ENCODE data around the gene PLD5.
"Not testable (repeated sequence)": the region's sequence is repeated elsewhere in the genome, so short reads cannot be mapped to it uniquely, and the experiment has no call there.

The PLD5 gene

DNA sequence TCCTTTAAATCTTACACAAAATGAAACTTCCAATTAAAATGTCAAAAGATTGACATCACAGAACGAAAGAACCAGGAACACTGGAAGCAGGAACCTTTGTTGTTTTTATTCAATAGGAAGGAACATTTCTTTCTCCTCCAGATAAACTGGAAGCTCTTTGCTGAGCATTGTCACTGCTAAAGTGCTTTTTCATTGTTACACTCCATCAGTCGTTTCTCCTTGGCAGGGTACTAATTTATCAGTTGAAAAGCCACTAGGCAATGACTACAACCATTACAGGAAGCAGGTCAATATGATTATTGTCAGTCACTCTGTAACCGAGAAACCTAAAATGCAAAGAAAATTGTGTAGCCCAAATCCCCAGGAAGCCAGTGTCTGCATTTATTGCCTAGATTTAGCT, 362.4 kb downstream of the PLD5 start:
- DNase-seq (ENCODE audit: low spot score), result no peak

DNA sequence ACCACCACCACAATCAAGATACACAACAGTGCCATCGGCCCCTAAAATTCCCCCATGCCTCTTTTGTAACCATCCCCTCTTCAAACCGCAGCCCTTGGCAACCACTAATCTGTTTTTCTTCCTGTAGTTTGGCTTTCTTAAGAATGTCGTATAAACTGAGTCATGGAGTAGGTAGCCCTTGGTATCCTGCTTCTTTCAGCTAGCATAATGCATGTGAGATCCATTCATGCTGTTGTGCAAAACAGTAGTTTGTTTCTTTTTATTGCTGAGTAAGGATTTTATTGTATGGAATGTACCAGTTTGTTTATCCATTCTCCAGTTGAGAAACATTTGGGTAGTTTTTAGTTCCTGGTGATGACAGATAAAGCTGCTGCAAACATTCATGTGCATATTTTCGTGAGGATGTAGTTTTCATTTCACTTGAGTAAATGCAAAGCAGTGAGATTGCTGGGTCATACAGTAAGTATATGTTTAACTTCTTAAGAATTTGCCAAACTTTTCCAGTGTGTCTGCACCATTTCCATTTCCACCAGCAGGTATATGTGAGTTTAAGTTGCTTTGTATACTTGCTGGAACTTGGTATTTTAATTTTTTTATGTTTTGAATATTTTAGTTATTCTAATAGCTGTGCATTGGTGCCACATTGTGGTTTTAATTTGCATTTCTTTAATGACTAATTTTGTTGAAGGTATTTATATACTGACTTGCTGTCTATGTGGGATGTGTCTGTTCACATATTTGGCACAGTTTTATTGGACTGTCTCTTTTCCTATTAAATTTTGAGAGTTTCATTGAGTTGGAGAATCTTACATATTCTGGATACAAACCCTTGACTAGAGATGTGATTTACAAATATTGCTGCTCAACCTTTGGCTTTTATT, 377.2 kb downstream of the PLD5 start:
- no peak for DNase-seq (ENCODE audit: low spot score)

GRCh38 chr1:242146652-242147051, 377.8 kb downstream of the PLD5 start:
- no peak for DNase-seq (ENCODE audit: low spot score)

DNA sequence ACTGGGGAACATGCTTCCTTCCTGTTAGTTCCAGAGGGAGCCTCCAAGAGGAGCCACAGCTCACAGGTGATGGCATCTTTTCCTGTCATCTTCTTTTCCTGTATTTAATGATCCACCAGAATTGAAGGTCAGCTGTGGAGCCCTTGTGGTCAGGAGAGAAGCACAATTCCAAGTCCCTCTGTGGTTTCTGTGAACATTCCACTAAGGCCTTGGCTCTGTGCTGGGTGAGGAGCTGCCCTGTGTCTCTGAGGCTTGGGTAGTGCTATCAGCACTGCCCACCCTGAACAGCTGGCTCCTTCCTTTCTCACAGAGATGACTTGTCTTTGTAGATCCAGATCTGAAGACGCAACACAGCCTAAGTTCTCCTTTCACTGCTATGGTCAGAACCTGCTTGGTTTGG, 383.7 kb downstream of the PLD5 start:
- DNase-seq (ENCODE audit: low spot score), result no peak

DNA sequence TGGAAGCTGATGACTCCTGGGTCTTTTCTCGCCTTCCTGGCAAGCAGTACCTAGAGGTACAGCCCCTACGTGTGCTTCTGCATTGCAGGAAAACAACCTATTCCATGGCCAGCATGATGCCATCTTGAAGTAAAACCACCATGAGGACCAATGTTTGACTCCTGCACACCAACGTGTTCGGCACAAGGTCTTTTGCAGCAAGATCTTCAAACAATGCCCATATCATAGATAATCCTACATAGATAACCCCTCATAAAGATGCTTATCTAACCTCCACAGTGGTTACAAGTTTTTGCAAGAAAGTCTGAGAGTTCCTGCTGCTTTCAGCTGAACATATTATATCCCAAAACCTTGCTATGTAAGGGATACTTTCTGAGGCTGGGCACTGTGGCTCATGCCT, 384.5 kb downstream of the PLD5 start:
- no peak for DNase-seq (ENCODE audit: low spot score)

GRCh38 chr1:242139442-242139841, 385.1 kb downstream of the PLD5 start:
- DNase-seq (ENCODE audit: low spot score), result no peak

DNA sequence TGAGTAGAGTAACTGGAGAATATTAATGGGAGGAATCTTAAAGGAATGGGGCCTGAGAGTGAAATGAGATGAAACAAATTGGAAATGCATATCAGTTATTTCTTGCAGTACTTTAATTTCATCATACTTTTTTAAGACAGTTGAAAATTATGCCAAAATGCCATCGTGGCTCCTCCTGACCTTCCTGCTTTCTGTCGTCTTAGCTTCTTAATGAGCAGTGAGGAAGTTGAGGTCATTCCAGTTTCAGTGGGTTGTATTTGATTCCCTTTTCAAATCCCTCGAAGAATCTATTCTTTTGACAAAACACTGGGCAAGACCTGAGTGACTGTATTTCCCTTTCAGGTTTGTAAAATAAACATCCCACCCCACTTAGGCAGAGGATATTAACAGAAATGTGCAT, 390.7 kb downstream of the PLD5 start:
- no peak for DNase-seq (ENCODE audit: low spot score)

GRCh38 chr1:242133351-242133750, 391.1 kb downstream of the PLD5 start:
- no peak for DNase-seq (ENCODE audit: low spot score)

DNA sequence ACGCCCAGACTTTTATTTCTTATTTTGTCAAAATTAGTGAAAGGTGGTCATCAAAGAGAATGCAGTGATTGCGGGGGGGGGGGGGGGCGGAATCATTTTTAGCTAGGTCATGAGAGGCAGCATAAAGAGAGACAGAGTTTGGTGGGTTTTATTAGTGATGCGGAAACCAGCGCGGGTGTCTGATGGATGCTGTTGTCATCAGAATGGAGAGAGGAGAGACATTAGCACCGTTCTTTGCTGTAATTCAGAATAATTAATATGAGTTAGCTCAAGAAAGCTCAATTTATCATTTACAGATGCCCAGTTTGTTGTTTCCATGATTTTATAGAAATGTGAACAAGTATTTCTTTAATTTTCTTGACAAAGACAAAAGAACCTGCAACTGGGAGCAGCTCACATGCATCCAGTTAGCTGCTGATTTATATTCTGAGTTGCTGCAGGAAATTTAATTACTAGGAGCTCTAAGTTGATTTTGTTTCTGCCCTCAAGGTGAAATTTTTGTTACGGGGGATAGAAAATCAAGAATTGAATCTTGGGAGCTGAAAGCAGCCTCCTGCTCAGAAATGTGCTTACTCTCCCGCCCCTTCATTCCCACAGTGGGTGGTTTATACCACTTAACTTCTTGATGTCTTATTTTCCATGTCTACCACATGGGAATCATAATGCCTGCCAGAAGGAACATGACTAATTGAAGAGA, 392.2 kb downstream of the PLD5 start:
- no peak for DNase-seq (ENCODE audit: low spot score)

- DNase-seq (ENCODE audit: low spot score), result no peak
These were observed 395.5 kb downstream of the PLD5 start for GRCh38 chr1:242128951-242129502.

DNA sequence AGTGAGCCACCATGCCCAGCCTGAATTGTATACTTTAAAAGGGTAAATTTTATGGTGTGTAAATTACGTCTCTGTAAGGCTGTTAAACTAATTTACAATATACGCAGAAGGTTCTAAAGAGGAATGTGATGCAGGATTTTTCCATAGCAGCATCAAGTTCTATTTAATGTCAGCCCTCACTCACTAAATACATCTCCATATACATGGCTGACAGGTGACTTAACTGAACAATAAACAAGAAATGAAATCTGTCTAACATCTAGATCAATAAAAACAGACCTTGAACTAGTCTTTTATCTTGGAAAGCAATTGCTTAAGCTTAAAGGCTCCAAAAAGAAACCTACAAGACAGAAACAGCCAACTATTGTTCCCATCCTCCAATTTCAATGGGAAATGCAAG, 404.1 kb downstream of the PLD5 start:
- DNase-seq (ENCODE audit: low spot score), result no peak

DNA sequence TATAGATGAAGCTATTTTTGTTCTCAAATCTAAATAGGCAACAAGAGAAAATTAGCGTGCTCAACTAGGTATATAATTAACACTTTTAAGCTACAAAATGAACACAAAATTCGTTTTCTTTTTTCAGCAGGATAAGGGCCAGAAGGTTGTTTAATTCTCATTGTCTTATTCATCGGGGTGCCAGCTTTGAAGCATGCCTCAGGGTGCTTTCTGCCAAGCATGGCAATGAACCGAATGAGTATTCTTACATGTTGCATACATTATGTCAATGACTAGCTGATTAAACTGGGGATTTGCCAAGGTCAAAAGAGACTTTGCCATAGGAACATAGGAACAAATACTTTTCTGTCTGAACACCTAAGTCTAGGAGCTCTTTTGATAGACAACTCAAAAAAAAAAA, 423.6 kb downstream of the PLD5 start:
- no peak for DNase-seq (ENCODE audit: low spot score)

- not testable (repeated sequence) for DNase-seq (ENCODE audit: low spot score)
These were observed 427.2 kb downstream of the PLD5 start for GRCh38 chr1:242097283-242097682.

DNA sequence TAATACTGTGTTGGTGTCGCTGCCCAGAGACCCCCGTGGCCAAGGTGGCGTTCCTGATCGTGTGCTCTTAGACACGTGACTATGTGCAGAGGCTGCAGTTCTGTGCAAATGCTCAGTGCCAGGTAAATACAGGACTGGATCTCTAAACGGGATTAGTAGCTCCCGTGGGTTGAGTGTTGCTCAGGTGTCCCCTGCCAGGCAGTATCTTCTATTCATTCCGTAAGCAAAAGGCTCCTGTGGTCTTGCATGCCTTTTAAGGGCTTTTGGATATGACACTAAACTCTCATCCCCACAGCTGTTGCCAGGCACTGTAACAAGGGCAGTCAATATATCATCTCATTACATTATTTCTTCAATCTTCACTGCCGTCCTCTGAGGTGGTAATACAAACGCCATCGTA, 431.4 kb downstream of the PLD5 start:
- no peak for DNase-seq (ENCODE audit: low spot score)

GRCh38 chr1:242089911-242090310, 434.6 kb downstream of the PLD5 start:
- no peak for DNase-seq (ENCODE audit: low spot score)

- no peak for DNase-seq (ENCODE audit: low spot score)
These were observed 435.6 kb downstream of the PLD5 start for GRCh38 chr1:242088875-242089274.

- no peak for DNase-seq (ENCODE audit: low spot score)
These were observed 437.8 kb downstream of the PLD5 start for GRCh38 chr1:242086706-242087105.

- DNase-seq (ENCODE audit: low spot score), result no peak
These were observed 438.4 kb downstream of the PLD5 start for GRCh38 chr1:242086093-242086492.

DNA sequence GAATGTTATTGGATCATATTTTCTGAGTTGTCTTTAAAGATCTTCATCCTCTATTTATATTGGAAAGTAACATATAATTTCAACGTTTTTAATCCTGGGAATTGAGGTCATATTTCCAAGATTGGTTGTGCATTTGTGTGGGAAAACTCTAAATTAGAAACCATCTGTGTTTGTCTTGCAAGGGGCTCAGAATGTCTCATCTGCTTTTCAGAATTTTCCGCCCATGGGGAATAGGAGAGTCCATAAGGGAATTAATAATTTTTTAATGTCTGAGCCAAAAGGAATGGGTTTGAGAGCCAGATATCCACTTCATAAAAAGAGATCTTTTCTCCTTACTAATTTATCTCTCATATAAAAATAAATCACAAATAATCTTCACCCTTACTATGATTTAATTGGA, 440.8 kb downstream of the PLD5 start:
- DNase-seq (ENCODE audit: low spot score), result no peak

DNA sequence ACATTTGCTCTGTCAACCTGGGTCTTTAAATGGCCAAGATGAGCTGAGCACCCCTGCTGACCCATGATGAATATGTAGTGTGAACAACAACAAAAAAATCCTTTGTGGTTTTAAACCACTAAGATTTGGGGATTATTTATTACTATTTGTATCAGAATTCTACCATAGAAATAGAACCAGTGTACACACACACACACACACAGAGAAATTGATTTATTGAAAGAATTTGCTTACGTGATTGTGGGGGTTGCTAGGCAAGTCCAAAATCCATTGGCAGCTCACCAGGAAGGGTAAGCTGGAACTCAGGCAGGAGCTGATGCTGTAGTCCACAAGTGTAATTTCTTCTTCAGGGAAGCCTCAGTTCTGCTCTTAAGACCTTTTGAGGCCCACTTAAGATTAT, 443.1 kb downstream of the PLD5 start:
- no peak for DNase-seq (ENCODE audit: low spot score)

DNA sequence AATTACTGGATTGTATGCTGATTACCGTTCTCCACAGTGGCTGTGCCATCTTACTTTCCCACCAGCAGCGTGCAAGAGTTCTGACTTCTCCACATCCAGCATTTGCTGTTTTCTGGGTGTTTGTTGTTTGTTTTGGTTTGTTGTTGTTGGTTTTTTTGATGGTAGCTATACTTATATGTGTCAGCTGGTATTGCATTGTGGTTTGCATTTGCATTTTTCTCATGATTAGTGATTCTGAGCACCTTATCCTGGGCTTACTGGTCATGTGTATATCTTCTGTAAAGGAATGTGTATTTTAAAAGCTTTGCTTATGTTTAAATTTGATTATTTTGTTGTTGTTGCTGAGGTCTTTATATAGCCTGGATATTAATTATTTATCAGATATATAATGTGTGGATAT, 458.7 kb downstream of the PLD5 start:
- no peak for DNase-seq (ENCODE audit: low spot score)

DNA sequence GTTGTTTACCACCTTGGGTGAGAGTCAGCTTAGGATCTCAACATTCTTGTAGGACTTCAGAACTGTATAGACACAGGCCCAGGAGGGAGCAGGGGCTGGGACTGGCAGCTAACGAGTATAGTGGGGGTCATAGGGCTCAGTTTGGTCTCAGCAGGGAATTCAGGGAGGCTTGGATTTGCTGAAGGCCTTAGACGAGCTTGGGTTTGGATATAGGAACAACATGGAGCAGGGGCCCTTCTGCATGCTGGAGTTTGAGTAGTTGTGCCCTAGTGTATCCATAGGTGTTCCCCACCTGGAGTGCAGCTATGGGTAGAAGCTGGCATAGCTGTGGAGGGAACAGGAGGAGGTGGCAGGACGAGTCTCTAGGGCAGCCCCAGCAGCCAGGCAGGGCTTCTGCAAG, 462.2 kb downstream of the PLD5 start:
- DNase-seq (ENCODE audit: low spot score), result no peak

DNA sequence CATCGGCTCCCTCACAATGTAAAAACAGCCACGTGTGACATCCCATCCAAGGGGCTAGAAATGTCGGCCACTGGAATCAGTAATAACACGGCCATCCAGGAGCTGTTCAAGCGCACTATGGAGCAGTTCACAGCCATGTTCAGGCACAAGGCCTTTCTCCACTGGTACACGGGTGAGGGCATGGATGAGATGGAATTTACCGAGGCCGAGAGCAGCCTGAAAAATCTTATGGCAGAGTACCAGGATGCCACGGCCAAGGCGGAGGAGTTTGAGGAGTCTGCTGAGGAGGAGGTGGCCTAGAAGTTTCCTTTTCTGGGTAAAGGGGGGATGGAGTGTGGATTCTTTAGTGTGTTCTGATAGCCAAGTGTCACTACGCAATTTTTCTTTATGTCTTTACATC, 464.5 kb downstream of the PLD5 start:
- DNase-seq (ENCODE audit: low spot score), result no peak

Measured in AG08396 (cell line).